ENCODE data around the gene OR11H7. TPM values are rescaled to one million over a fixed set of nuclear protein-coding genes. Genes with fewer than 3 reads are reported as not detected.

OR11H7 gene
- total RNA-seq, 2 experiments from 2014 or later = not detected

- no peaks in the 10 kb centered on the region for H4K20me1 ChIP-seq (ENCODE audit: insufficient read depth, low read length)
- no TSS peak for BruUV-seq (replicated peaks)
- H3K4me1 ChIP-seq (ENCODE audit: insufficient read depth, low read length, poor library complexity, severe bottlenecking) = no peaks in the 10 kb centered on the region
- intact Hi-C loops (cut with micrococcal nuclease; ENCODE audit: unreplicated experiment) = no loop called here
- no peaks in the 10 kb centered on the region for H3K9me2 ChIP-seq (ENCODE audit: insufficient read depth, low read length)
- no peak overlapping the region for H3K4me3 ChIP-seq (ENCODE audit: low read depth, low read length, poor library complexity, severe bottlenecking)
- no peak for TF ChIP-seq EZH2phosphoT487 (IDR thresholded peaks at IDR 0.05; ENCODE audit: borderline replicate concordance, low read depth, low read length)
- TF ChIP-seq CTCF (conservative IDR thresholded peaks at IDR 0.05; ENCODE audit: low read length) = peak; percentile 34; the same call in 1 of the 2 replicates
- H3K36me3 ChIP-seq (ENCODE audit: insufficient read depth, low read length) = no peaks in the 10 kb centered on the region
- no peak overlapping the region for H2AFZ ChIP-seq (ENCODE audit: low read length)
- CTCF ChIA-PET (ENCODE audit: unreplicated experiment) = no interaction called here
- no peak overlapping the region for H3K27ac ChIP-seq (ENCODE audit: low read depth, low read length, poor library complexity, severe bottlenecking)
- H3K9me3 ChIP-seq (ENCODE audit: low read length) = no peaks in the 10 kb centered on the region
- no peak for DNase-seq (ENCODE audit: low spot score)
- POLR2A ChIA-PET = no interaction called here
- no peak overlapping the region for H3K4me2 ChIP-seq (ENCODE audit: low read length)
- H3K79me2 ChIP-seq (ENCODE audit: insufficient read depth, low read depth, low read length) = no peaks in the 10 kb centered on the region
Measured at GRCh38 chr14:20195911-20196310, 32.9 kb upstream of the OR11H7 start.

- no TSS peak for BruUV-seq (replicated peaks)
- intact Hi-C loops (cut with micrococcal nuclease; ENCODE audit: unreplicated experiment) = no loop called here
Measured at GRCh38 chr14:20197459-20197858, 31.3 kb upstream of the OR11H7 start.

More at GRCh38 chr14:20197459-20197858, 31.3 kb upstream of the OR11H7 start:
- Histone ChIP-seq H3K4me2 (ENCODE audit: low read length) (no peak overlapping the region), H3K9me2 (ENCODE audit: insufficient read depth, low read length) (no peaks in the 10 kb centered on the region), H2AFZ (ENCODE audit: low read length) (no peak overlapping the region), H3K4me3 (ENCODE audit: low read depth, low read length, poor library complexity, severe bottlenecking) (no peak overlapping the region), H3K9me3 (ENCODE audit: low read length) (no peaks in the 10 kb centered on the region), H3K36me3 (ENCODE audit: insufficient read depth, low read length) (no peaks in the 10 kb centered on the region), H3K4me1 (ENCODE audit: insufficient read depth, low read length, poor library complexity, severe bottlenecking) (no peaks in the 10 kb centered on the region), H3K79me2 (ENCODE audit: insufficient read depth, low read depth, low read length) (no peaks in the 10 kb centered on the region), H3K27ac (ENCODE audit: low read depth, low read length, poor library complexity, severe bottlenecking) (no peak overlapping the region), H4K20me1 (ENCODE audit: insufficient read depth, low read length) (no peaks in the 10 kb centered on the region)
- ChIA-PET CTCF (ENCODE audit: unreplicated experiment) (no interaction called here), POLR2A (interaction anchor here (1.3 kb wide), 1 partner anchor 16 kb away, joined by 7 read pairs; no protein-coding TSS in a partner anchor)
- DNase-seq (ENCODE audit: low spot score) = no peak
- TF ChIP-seq CTCF (conservative IDR thresholded peaks at IDR 0.05; ENCODE audit: low read length) (no peak), EZH2phosphoT487 (IDR thresholded peaks at IDR 0.05; ENCODE audit: borderline replicate concordance, low read depth, low read length) (no peak)

Measured in OCI-LY7 (cell line).